Liver (tissue), 3 donors: ENCODE results near the gene ATF7IP.

ENCODE experiments used
- RAD21 ChIP-seq, 2 donors: IDR thresholded peaks; 2 replicates each; pipeline ENCODE4 v1.6.1; 2016; ENCODE audit warnings: antibody characterized with exemption in 2 of 2, mild to moderate bottlenecking in 2 of 2
- TF ChIP-seq, protein P1 (sequence below): fragments of 150-350 bp; IDR thresholded peaks from 2 replicates; pipeline ENCODE4 v1.5.1; 2017; ENCODE audit warnings: improper control_type of control experiment, low read depth, low read length; ENCODE audit not compliant: missing input control
- donor health status: healthy.
- donor health status: healthy.

DNA sequence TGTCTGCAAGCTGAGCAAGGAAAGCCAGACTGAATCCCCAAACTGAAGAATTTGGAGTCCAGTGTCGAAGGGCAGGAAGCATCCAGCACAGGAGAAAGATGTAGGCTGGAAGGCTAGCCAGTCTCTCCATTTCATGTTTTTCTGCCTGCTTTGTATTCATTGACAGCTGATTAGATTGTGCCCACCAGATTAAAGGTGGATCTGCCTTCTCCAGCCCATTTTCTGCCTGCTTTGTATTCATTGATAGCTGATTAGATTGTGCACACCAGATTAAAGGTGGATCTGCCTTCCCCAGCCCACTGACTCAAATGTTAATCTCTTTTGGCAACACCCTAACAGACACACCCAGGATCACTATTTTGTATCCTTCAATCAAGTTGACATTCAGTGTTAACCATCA, 116.9 kb downstream of the ATF7IP start:
- TF ChIP-seq, protein P1, sequence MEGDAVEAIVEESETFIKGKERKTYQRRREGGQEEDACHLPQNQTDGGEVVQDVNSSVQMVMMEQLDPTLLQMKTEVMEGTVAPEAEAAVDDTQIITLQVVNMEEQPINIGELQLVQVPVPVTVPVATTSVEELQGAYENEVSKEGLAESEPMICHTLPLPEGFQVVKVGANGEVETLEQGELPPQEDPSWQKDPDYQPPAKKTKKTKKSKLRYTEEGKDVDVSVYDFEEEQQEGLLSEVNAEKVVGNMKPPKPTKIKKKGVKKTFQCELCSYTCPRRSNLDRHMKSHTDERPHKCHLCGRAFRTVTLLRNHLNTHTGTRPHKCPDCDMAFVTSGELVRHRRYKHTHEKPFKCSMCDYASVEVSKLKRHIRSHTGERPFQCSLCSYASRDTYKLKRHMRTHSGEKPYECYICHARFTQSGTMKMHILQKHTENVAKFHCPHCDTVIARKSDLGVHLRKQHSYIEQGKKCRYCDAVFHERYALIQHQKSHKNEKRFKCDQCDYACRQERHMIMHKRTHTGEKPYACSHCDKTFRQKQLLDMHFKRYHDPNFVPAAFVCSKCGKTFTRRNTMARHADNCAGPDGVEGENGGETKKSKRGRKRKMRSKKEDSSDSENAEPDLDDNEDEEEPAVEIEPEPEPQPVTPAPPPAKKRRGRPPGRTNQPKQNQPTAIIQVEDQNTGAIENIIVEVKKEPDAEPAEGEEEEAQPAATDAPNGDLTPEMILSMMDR: no peak
- TF ChIP-seq RAD21 (IDR thresholded peaks at IDR 0.05): no peak
